ENCODE results near the gene CDH5.

Gene CDH5

DNA sequence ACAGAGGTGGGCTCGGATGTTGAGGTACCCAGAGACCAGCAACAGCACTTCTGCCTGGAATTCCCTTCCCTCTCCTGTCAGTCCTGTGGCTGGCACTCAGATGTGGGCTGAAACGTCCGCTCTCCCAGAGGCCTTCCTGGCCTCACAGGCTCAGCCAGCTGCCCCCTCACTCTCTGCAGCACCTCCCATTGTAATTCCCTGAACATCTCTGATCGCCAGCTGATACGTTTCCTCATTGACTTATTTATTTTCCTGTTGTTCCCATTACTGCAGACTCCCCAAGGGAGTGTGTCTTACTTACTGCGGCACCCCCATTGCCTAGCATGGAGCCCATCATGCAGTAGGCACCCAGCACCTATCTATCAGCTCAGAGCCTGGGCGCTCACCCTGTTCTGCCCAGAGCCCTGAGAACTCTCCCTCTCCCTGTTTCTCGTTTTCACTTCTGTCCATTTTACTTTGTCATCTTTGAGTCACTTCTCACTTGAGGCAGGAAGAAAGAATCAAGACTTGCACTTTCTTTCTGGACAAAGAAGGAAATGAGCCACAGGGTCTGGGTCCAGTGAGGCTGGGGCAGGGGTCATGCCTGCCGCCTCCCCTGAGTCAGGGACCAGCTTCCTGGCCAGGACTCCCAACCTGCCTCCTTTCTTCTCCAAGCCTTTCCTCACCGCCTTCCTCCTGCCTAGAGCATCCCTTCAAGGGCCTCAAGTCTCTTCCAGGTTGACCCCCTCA, 10.2 kb downstream of the CDH5 start:
- TF ChIP-seq, protein P1, sequence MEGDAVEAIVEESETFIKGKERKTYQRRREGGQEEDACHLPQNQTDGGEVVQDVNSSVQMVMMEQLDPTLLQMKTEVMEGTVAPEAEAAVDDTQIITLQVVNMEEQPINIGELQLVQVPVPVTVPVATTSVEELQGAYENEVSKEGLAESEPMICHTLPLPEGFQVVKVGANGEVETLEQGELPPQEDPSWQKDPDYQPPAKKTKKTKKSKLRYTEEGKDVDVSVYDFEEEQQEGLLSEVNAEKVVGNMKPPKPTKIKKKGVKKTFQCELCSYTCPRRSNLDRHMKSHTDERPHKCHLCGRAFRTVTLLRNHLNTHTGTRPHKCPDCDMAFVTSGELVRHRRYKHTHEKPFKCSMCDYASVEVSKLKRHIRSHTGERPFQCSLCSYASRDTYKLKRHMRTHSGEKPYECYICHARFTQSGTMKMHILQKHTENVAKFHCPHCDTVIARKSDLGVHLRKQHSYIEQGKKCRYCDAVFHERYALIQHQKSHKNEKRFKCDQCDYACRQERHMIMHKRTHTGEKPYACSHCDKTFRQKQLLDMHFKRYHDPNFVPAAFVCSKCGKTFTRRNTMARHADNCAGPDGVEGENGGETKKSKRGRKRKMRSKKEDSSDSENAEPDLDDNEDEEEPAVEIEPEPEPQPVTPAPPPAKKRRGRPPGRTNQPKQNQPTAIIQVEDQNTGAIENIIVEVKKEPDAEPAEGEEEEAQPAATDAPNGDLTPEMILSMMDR (IDR thresholded peaks at IDR 0.05; ENCODE audit: control extremely low read depth, extremely low read depth, low read depth, missing control alignments), result no peak
- DNase-seq (ENCODE audit: extremely low spot score), result no peak
- POLR2A ChIA-PET, result no interaction called here
- CTCF ChIA-PET, result interaction anchor here (1.8 kb wide), 1 partner anchor 19 kb away, joined by 5 read pairs; no protein-coding TSS in a partner anchor

DNA sequence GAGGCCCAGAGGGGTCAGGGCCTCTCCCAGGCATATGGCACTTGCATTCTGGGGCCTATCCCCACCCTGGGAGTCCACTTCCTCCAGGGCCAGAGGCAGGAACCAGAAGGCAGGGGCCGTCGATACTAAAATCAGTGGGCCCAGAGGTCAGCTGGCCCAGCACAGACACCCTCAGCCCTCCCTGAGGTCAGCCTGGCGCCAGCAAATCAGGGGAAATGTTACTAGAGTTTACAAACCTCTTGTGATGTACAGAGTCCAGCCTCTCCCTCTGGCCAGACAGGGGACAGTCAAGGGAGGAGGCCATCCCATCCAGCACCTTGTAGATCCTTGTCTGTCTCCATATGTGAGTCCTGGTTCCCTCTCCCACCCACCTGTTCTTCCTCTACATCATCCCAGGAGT, 10.8 kb downstream of the CDH5 start:
- POLR2A ChIA-PET, result no interaction called here
- CTCF ChIA-PET, result interaction anchor here (1.8 kb wide), 1 partner anchor 20 kb away, joined by 5 read pairs; no protein-coding TSS in a partner anchor
- DNase-seq (ENCODE audit: extremely low spot score), result no peak
- TF ChIP-seq, protein P1 (IDR thresholded peaks at IDR 0.05; ENCODE audit: control extremely low read depth, extremely low read depth, low read depth, missing control alignments), result no peak

DNA sequence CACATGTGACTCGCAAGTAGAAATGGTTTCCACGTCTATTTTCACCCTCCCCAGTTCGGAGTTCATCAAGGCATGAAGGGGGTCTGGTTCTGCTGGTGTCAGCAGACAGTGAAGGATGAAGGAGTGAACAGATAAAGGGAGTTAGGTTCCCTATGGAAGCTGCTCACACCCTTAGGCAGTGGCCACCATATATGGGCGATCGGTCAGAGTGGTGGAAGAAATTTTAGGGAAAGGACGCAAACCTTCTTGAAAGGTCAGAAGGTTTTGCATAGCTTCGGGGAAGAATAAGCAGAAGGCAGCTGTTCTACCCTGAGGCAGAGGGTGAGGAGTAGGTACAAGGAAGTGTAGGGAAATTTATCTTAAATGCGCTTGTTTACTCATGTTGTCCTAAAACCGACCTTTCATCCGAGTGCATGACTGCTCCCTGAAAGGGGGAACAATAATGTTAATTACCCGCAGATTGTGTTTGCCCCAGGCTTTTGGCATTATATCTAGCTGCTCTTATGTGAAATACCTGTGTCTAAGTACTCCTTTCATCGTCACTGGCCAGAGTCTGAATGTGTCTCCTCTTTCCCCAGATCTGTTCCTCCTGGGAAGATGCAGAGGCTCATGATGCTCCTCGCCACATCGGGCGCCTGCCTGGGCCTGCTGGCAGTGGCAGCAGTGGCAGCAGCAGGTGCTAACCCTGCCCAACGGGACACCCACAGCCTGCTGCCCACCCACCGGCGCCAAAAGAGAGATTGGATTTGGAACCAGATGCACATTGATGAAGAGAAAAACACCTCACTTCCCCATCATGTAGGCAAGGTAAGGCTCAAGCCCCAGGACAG, 12.5 kb downstream of the CDH5 start:
- POLR2A ChIA-PET, result no interaction called here
- no peak for DNase-seq (ENCODE audit: extremely low spot score)
- CTCF ChIA-PET, result interaction anchor here (1.2 to 1.8 kb wide), 3 partner anchors 11 to 34 kb away, joined by 3 to 5 read pairs (median 4); no protein-coding TSS in a partner anchor
- TF ChIP-seq, protein P1 (IDR thresholded peaks at IDR 0.05; ENCODE audit: control extremely low read depth, extremely low read depth, low read depth, missing control alignments), result no peak

DNA sequence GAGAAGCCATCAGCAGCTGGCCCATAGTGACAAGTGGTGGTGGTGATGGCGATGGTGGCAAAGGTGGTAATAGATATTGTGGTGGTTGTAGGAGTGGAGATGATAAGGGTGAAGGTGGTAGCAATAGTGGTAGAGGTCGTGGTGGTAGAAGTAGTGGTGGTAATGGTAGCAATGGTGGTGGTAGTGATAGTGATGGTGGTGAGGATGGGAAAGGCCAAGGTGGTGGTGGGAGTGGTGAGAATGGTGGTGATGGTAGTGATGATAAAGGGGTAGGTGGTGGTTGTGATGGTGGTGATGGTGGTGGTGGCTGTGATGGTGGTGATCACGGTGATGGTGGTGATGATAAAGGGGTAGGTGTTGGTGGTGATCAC, 13.1 kb downstream of the CDH5 start:
- POLR2A ChIA-PET, result no interaction called here
- TF ChIP-seq, protein P1 (IDR thresholded peaks at IDR 0.05; ENCODE audit: control extremely low read depth, extremely low read depth, low read depth, missing control alignments), result no peak
- CTCF ChIA-PET, result interaction anchor here (1.2 to 1.3 kb wide), 2 partner anchors 10 to 34 kb away, joined by 3 to 4 read pairs; no protein-coding TSS in a partner anchor
- DNase-seq (ENCODE audit: extremely low spot score), result no peak

DNA sequence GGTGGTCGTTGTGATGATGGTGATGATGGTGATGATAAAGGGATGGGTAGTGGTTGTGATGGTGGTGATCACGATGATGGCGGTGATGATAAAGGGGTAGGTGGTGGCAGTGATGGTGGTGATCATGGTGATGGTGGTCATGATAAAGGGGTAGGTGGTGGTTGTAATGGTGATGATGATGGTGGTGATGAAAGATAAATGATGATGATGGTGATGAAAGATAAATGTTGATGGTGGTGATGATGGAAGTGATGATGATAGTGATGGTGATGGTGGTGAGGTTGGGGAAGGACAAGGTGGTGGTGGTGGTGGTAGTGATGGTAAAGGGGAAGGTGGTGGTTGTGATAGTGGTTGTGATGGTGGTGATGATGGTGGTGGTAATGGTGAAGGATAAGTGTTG, 13.9 kb downstream of the CDH5 start:
- no peak for DNase-seq (ENCODE audit: extremely low spot score)
- POLR2A ChIA-PET, result no interaction called here
- TF ChIP-seq, protein P1 (IDR thresholded peaks at IDR 0.05; ENCODE audit: control extremely low read depth, extremely low read depth, low read depth, missing control alignments), result no peak
- CTCF ChIA-PET, result no interaction called here

DNA sequence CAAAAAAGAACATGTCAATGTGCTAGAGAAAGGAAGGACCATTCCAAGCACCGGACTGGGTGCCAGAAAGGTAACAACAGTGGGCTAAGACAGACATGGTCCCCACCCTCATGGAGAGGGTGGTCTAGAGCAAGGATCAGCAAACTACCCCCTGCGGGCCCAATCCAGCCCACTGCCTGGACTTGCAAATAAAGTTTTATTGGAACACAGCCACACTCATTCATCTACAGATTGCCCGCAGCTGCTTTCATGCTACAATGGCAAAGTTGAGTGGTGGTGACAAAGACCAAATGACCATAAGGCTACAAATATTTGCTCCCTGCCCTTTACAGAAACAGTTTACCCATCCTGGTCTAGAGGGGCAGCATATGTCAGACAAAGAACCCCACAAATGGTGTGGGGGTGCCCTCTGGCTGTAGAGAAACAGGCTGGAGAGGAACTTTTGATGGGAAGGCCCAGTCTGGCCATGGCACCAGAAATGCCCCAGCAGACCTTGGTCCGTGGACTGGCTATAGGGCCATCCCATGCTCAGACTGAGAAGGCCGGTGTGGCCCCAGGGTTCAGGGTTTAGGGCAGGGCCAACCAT, 15.2 kb downstream of the CDH5 start:
- TF ChIP-seq, protein P1 (IDR thresholded peaks at IDR 0.05; ENCODE audit: control extremely low read depth, extremely low read depth, low read depth, missing control alignments), result no peak
- POLR2A ChIA-PET, result no interaction called here
- DNase-seq (ENCODE audit: extremely low spot score), result no peak
- CTCF ChIA-PET, result no interaction called here

All from GM10248 (cell line).